Astrocyte of the cerebellum (primary cell): ENCODE measurements around the gene DOCK4.

Experiments
- DNase-seq: peaks from one replicate; pipeline ENCODE4 v3.0.0-alpha.2; 2011; ENCODE audit warnings: low read depth
- H3K4me3 ChIP-seq: 2 replicates; pipeline ENCODE4 v1.5.1; 2011; ENCODE audit warnings: mild to moderate bottlenecking, low read depth, low read length, moderate library complexity
- CTCF ChIP-seq: IDR thresholded peaks from 2 replicates; pipeline ENCODE4 v1.5.1; 2012; ENCODE audit warnings: low read length, low read depth, moderate library complexity, mild to moderate bottlenecking; ENCODE audit errors: missing control alignments
- in situ Hi-C: cut with HindIII; loops from 2 replicates; pipeline ENCODE4 v1.10.0; 2017; ENCODE audit warnings: low sequenced_read_pairs

Gene DOCK4

DNA sequence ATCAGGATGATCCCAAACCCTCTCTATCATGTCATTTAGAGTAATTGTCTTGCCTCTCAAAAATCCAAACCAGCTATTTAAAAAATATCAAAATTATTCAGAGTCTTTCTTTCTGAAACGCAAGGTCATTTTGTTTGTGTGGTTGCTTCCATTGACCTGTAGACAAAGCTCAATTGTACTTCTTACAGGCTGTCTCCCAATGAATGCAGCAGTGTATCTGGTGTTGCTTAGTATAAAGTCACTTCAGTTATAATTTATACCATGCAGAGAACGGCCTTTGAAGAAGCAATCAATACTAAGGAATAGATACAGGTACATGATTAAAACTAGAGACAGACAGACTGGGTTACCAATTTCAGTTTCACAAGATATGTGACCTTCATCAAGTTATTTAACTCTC lies 80.9 kb downstream of the DOCK4 start:
- in situ Hi-C loops, result no loop called here
- no peak for DNase-seq
- no peak for TF ChIP-seq CTCF
- H3K4me3 ChIP-seq, result no peak overlapping the region

DNA sequence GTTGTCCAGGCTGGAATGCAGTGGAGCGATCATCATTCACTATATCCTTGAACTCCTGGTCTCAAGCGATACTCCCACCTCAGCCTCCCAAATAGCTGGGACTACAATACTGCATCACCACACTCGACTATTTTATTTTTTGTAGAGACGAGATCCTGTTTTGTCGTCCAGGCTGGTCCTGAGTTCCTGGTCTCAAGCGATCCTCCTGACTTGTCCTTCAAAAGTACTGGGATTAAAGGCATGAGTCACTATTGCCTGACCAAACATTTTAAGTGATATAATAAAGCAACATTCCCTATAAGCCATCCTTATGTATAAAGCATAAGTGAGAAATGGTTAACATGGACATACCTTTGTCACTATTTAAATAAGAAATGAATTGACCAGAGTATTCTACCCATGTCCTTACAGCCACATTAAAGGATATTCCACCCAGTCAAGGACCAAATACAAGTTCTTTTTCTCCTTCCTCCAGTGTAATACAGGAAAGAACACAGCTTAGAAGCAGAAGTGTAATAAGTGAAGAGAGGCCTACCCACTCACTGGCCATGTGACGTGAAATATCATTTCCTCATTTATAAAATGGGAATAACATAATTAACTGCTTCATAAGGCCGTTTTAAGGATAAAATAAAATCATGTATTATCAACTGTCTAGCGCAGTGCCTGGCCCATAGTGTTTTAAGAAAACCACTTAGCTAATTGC lies 82.0 kb downstream of the DOCK4 start:
- no peak for TF ChIP-seq CTCF
- no peak overlapping the region for H3K4me3 ChIP-seq
- no peak for DNase-seq
- in situ Hi-C loops, result no loop called here

GRCh38 chr7:112122798-112123197 lies 83.4 kb downstream of the DOCK4 start:
- in situ Hi-C loops, result no loop called here
- no peak overlapping the region for H3K4me3 ChIP-seq
- no peak for TF ChIP-seq CTCF
- DNase-seq, result no peak

GRCh38 chr7:112122144-112122543 lies 84.1 kb downstream of the DOCK4 start:
- in situ Hi-C loops, result no loop called here
- no peak for TF ChIP-seq CTCF

GRCh38 chr7:112121318-112121717 lies 84.9 kb downstream of the DOCK4 start:
- no peak for DNase-seq
- H3K4me3 ChIP-seq, result no peak overlapping the region
- in situ Hi-C loops, result no loop called here
- TF ChIP-seq CTCF, result no peak

More at GRCh38 chr7:112122144-112122543, 84.1 kb downstream of the DOCK4 start:
- H3K4me3 ChIP-seq, result no peak overlapping the region
- DNase-seq, result no peak

DNA sequence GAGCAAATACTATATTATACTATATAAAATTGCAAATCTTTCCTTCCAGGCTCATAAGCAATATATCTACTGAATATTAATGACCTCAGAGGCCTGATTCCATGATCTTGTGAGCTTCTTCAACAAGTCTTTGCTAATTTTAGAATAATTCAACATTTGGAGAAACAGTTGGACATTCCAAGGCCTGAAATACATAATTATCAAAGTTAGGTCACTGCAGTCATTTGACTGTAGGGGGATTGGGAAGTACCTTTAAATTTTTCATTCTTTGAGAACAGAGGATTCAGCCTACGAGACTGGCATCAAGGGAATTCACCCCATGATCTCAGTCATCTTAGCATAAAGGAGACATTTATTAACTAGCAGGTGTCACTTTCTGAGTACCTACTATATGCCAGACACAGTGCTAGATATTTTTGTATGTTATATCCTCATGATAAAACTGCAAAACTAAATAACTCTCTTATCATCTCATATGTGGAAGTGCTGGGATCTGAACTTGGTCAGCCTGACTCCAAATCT lies 85.4 kb downstream of the DOCK4 start:
- in situ Hi-C loops, result no loop called here
- TF ChIP-seq CTCF, result no peak
- no peak overlapping the region for H3K4me3 ChIP-seq
- DNase-seq, result no peak
